HEK293T (cell line): ENCODE data around the gene PRICKLE4.
"Not testable (repeated sequence)": the region's sequence is repeated elsewhere in the genome, so short reads cannot be mapped to it uniquely, and the experiment has no call there.

Experiments used
- CTCF ChIA-PET: fragments of 350-600 bp; formaldehyde crosslinking; extraction: SDS; loops from one replicate; lab custom pipeline; 2021; ENCODE audit warnings: antibody characterized with exemption, inconsistent platforms; lab: Yijun Ruan, JAX
- POLR2A ChIA-PET: fragments of 350-600 bp; formaldehyde crosslinking; extraction: SDS; loops from one replicate; lab custom pipeline; 2020; ENCODE audit warnings: antibody characterized with exemption, inconsistent platforms; lab: Yijun Ruan, JAX
- DNase-seq: peaks from one replicate; pipeline ENCODE4 v3.0.0; 2012; ENCODE audit warnings: mixed read lengths; ENCODE audit errors: extremely low spot score
- ARNT ChIP-seq: fragments of 450-650 bp; IDR thresholded peaks from 2 replicates; pipeline ENCODE4 v1.6.1; 2017; ENCODE audit warnings: mild to moderate bottlenecking
- BHLHE40 ChIP-seq: fragments of 450-650 bp; IDR thresholded peaks from 2 replicates; pipeline ENCODE4 v1.6.1; 2016; ENCODE audit warnings: mild to moderate bottlenecking, moderate library complexity, borderline replicate concordance
- CTBP1 ChIP-seq: fragments of 450-650 bp; IDR thresholded peaks from 2 replicates; pipeline ENCODE4 v1.6.1; 2016; ENCODE audit warnings: borderline replicate concordance
- ELF4 ChIP-seq: fragments of 450-650 bp; IDR thresholded peaks from 2 replicates; pipeline ENCODE4 v1.6.1; 2017; ENCODE audit warnings: antibody characterized with exemption
- FOXA1 ChIP-seq: fragments of 450-650 bp; IDR thresholded peaks from 2 replicates; pipeline ENCODE4 v1.6.1; 2016; ENCODE audit warnings: mild to moderate bottlenecking
- FOXK2 ChIP-seq: fragments of 450-650 bp; IDR thresholded peaks from 2 replicates; pipeline ENCODE4 v1.6.1; 2016; ENCODE audit warnings: mild to moderate bottlenecking
- FOXM1 ChIP-seq: fragments of 450-650 bp; IDR thresholded peaks from 2 replicates; pipeline ENCODE4 v1.6.1; 2017; ENCODE audit warnings: mild to moderate bottlenecking, borderline replicate concordance
- HDGF ChIP-seq: fragments of 450-650 bp; IDR thresholded peaks from 2 replicates; pipeline ENCODE4 v1.6.1; 2017; ENCODE audit warnings: antibody characterized with exemption, borderline replicate concordance
- L3MBTL2 ChIP-seq: fragments of 450-650 bp; conservative IDR thresholded peaks from 2 replicates; pipeline ENCODE4 v1.6.1; 2016; ENCODE audit warnings: mild to moderate bottlenecking
- LEF1 ChIP-seq: fragments of 450-650 bp; IDR thresholded peaks from 2 replicates; pipeline ENCODE4 v1.6.1; 2017; ENCODE audit warnings: mild to moderate bottlenecking, borderline replicate concordance
- NFRKB ChIP-seq: fragments of 450-650 bp; IDR thresholded peaks from 2 replicates; pipeline ENCODE4 v1.6.1; 2016; ENCODE audit warnings: mild to moderate bottlenecking, moderate library complexity
- PKNOX1 ChIP-seq: fragments of 450-650 bp; IDR thresholded peaks from 2 replicates; pipeline ENCODE4 v1.6.1; 2016
- SP1 ChIP-seq: fragments of 450-650 bp; IDR thresholded peaks from 2 replicates; pipeline ENCODE4 v1.6.1; 2017
- SUZ12 ChIP-seq: fragments of 450-650 bp; IDR thresholded peaks from 2 replicates; pipeline ENCODE4 v1.6.1; 2016; ENCODE audit warnings: mild to moderate bottlenecking
- TARDBP ChIP-seq: fragments of 450-650 bp; IDR thresholded peaks from 2 replicates; pipeline ENCODE4 v1.6.1; 2016
- ZNF384 ChIP-seq: fragments of 450-650 bp; IDR thresholded peaks from 2 replicates; pipeline ENCODE4 v1.6.1; 2016

Gene PRICKLE4

DNA sequence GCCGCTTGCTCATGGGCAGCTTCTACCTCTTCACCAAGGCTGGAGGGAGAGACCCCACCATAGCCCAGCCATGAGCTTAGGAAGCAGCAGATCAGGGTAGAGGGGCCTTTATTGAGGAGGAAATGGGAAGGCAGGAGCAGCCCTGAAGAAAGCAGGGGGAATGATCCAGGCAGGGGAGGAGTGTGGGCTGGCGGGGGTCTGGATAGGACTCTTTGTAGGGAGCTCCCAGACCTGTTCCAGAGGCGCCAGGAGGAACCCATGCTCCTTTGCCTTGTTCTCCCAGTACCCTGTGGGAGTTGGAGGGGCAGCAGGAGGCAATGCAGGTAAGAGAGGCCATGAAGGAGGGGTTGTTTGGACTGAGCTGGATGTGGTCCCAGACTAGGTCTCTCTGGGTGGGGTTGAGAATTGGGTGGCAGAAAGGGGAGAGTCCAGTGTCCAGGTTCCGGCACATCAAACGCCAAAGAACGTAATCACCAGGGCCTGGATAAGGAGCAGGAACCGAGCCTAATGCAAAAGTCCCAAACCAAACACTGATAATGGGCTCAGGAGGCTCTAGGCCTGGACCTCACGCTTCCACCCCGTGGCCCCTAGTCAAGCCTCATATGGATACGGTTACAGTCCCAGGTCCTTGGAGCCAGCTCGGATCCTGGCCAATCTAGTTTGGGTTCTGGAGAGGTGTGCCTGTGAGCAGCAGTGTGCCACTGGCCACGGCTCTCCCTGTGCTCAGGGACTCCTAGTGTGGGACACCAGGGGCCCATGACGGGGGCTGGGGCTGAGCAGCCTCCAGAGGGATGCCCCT is 21.3 kb upstream of the PRICKLE4 start:
- CTCF ChIA-PET: no interaction called here

GRCh38 chr6:41759905-41760579 is 20.5 kb upstream of the PRICKLE4 start:
- TF ChIP-seq NFRKB (no peak), ELF4 (no peak), PKNOX1 (no peak), L3MBTL2 (no peak), HDGF (no peak), LEF1 (no peak), ARNT (no peak), TARDBP (no peak), CTBP1 (no peak), SP1 (no peak), SUZ12 (no peak), FOXM1 (no peak), FOXA1 (no peak), FOXK2 (no peak), BHLHE40 (no peak), ZNF384 (no peak)
- DNase-seq: no peak
- ChIA-PET CTCF (no interaction called here), POLR2A (no interaction called here)

More for the DNA sequence above, 21.3 kb upstream of the PRICKLE4 start:
- no peak for TF ChIP-seq L3MBTL2
- TF ChIP-seq TARDBP: no peak
- no peak for TF ChIP-seq ZNF384
- no peak for TF ChIP-seq SP1
- no peak for TF ChIP-seq FOXK2
- no peak for TF ChIP-seq CTBP1
- TF ChIP-seq NFRKB: no peak
- no peak for TF ChIP-seq ELF4
- TF ChIP-seq FOXA1: no peak
- TF ChIP-seq PKNOX1: no peak
- POLR2A ChIA-PET: no interaction called here
- DNase-seq: no peak

DNA sequence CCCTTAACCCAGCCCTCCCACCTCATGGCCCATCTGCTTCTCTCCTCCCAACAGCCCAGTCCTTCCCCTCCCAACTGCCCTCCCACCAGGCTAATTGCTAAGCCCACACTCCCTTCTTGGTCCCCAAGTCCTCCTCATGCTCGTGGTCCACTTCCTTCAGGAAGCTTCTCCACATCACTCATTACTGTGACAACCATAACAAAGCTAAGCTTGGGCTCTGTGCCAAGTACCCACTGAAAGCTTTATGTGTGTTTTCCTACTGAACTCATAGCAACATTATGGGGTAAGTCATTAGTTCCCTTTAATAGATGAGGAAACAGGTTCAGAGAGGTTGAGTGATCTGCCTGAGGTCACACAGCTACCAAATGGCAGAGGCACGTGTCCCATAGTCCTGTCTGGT is 17.1 kb upstream of the PRICKLE4 start:
- POLR2A ChIA-PET: no interaction called here
- TF ChIP-seq TARDBP (no peak), SP1 (no peak), LEF1 (no peak), FOXK2 (no peak), ELF4 (no peak), PKNOX1 (no peak), CTBP1 (no peak), BHLHE40 (no peak), ZNF384 (no peak), HDGF (no peak), FOXM1 (no peak), FOXA1 (no peak), NFRKB (no peak)
- CTCF ChIA-PET: no interaction called here
- no peak for DNase-seq

DNA sequence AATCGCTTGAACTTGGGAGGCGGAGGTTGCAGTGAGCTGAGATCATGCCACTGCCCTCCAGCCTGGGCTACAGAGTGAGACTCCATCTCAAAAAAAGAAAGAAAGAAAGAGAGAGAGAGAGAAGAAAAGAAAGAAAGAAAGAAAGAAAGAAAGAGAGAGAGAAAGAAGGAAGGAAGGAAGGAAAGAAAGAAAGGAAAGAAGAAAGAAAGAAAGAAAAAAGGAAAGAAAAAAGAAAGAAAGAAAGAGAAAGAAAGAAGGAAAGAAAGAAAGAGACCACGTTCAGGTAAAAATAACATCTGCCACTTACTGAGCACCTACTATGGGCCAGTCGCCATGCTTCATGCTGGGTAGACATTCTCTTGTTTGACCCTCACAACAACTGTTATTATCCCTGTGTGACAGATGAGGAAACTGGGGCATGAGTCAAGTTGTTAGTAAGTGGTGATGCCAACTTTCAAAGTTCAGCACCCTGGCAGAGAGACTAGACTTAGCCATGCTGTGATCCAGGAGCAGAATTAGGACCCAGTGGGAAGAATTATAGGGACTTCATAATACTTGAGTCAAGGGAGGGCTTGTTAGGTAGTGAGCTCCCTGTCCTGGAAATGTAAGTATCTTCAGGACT is 14.4 kb upstream of the PRICKLE4 start:
- POLR2A ChIA-PET, DNase-seq: not testable (repeated sequence)
- CTCF ChIA-PET: interaction anchor here (0.6 to 1.8 kb wide), 2 partner anchors 10 to 478 kb away, joined by 3 to 6 read pairs; no protein-coding TSS in a partner anchor

- ChIA-PET POLR2A (interaction anchor here (1.2 to 2.6 kb wide), 2 partner anchors 20 to 36 kb away, joined by 3 to 14 read pairs; partner anchors contain the start of gene TOMM6), CTCF (interaction anchor here (0.9 to 1.8 kb wide), 3 partner anchors 8 to 277 kb away, joined by 3 to 6 read pairs (median 6); no protein-coding TSS in a partner anchor)
- peak; percentile 80 for DNase-seq
- TF ChIP-seq CTBP1 (no peak), FOXM1 (peak; percentile 27; the same call in 1 of the 2 replicates), ZNF384 (no peak)
Measured at GRCh38 chr6:41767112-41767833, 13.3 kb upstream of the PRICKLE4 start.
